ENCODE data around the gene PTF1A.
A peak's percentile ranks its signal among the peaks of the same experiment; 100 is the strongest.

The PTF1A gene

DNA sequence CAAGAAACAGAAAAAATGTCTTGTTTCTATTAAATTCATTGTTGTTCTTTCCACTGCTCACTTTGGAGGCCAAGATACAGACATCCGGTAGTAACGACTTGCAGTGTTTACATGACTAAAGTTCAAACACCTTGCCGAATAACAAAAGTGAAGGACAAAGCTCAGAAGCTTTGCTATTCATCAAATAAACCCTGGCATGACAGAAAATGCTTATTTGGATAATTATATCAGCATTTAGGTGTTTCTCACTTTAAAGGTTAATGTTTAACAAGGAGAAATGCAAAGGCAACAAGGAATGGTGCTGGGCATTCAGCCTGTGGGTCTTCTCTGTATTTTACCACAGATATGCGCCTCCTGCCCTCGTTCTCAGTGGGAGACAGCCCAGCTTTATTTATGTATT is 5.4 kb upstream of the PTF1A start:
- no peak for DNase-seq

DNA sequence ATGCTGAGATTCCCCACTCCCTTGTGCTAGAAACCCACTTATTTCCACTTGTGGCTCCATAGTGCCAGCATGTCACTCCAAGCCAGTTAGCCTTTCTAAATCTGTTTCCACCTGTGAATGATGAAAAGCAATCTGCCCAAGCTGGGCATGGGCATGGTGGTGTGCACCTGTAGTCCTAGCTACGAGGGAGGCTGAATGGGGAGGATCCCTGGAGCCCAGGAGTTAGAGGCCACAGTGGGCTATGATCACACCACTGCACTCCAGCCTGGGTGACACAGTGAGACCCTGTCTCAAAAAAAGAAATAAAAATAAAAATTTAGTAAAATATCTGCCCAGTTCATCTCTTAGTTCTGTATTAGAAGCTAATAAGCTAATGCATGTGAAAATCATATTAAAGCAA is 5.0 kb upstream of the PTF1A start:
- no peak for DNase-seq

DNA sequence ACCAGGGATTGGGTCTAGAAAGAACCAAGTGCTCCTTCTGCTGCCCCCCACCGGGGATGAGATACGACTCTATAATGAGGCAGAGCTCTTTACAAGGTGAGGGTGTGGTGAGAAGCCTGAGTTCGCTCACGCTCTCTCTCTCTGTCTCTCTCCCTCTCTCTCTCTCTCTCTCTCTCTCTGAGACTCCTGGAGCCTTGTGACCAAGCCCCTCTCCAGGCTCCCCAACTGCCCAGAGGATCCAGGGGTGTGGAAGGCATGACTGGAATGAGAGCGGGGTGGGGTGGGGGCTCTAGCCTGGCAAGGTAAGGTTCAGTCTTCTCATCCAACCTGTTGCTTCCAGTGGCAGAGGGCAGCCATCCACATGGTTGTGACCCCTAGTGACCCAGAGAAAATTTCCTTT is 3.1 kb upstream of the PTF1A start:
- DNase-seq, result no peak

DNA sequence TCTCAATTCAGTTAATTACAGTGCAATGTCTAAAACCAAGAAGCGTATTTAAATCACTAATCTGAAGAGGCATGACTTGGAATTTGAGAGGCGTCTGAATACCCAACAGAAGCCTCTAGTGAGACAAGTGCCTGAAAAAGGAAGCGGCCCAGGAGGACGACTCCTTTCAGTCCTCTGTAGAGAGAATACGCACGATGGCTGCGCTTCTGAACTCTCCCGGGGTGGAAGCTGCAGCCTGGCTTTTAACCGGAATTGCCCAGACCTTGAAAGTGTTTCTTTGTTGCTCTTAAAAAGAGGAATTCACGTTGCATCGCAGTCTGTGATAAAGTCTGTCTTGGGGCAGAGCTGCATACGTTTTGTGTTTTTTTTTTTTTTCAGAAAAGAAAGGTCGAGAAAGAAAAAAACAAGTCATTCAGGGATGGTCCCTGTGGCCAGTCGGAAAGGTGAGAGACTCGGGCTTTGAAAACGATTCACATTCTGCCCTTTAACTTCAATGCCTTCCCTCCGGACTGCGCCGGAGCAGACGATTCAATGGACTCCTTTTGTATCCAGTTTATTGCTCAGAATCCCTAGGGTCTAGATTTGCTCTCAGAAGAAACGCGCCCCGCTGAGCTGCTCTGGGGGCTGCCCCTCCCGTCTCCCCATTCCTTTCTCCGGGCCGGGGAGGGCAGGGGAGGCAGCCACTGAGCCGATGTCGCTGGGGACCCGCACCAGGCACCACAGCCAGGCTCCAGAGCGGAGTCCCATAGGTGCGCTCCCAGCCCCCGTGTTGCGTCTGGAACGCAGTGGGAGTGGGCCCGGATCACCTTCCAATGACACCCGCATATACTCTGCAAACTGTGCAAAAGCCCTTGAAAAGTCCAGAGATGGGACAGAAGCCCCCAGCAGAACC is 994 bp upstream of the PTF1A start:
- no peak for DNase-seq

DNA sequence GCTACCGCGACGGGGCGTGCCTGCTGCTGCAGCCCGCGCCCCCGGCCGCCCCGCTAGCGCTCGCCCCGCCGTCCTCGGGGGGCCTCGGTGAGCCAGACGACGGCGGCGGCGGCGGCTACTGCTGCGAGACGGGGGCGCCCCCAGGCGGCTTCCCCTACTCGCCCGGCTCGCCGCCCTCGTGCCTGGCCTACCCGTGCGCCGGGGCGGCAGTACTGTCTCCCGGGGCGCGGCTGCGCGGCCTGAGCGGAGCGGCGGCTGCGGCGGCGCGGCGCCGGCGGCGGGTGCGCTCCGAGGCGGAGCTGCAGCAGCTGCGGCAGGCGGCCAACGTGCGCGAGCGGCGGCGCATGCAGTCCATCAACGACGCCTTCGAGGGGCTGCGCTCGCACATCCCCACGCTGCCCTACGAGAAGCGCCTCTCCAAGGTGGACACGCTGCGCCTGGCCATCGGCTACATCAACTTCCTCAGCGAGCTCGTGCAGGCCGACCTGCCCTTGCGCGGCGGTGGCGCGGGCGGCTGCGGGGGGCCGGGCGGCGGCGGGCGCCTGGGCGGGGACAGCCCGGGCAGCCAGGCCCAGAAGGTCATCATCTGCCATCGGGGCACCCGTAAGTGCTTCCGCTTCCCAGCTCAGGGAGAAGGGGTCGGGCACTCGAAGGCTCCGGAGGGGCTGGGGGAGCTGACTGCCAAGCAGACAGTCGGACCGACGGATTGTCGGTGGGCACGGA is 761 bp downstream of the PTF1A start:
- DNase-seq, result no peak

DNA sequence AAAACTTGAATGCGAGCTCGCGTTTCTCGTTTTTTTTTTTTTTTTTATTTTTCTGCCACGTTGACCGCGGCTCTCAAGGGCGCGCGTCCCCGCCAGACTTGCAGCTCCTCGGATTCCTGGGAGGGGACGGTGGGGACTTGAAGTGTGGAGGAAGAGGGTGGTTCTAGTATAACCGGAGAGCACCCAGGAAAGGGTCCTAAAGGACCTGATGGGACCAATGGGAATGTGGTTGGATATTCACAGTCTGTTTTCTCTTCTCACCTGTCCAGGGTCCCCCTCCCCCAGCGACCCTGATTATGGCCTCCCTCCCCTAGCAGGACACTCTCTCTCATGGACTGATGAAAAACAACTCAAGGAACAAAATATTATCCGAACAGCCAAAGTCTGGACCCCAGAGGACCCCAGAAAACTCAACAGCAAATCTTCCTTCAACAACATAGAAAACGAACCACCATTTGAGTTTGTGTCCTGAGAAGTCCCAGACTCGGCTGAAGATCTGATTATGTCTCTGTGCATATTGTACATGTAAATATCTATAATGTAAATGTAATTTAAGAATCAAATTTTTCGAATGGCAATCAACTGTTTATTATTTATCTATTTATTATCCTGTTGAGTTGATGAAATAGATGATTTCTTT is 1.4 kb downstream of the PTF1A start:
- no peak for DNase-seq

DNA sequence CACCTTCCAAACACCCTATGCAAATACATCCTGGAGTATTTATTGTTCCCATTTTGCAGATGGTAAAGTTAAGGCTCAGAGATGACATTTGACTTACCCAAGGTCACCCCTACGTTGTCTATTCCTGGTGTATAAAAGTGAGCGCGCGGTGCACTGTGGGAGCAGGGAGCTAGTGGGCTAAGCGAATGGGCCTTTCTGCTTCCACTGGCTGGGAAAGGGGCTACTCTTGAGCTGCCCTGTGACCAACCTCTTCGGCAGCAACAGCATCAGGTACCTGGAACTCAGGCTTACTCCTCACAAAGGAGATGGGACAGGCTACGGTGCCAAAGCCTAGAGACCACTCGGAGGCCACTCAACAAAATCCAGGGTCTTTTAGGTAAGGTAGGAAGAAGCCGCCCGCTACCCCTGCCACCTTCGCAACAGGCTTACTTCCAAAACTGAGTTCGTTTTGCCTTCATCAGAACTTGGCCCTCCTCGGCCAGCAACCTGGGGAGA is 2.4 kb downstream of the PTF1A start:
- no peak for DNase-seq

DNA sequence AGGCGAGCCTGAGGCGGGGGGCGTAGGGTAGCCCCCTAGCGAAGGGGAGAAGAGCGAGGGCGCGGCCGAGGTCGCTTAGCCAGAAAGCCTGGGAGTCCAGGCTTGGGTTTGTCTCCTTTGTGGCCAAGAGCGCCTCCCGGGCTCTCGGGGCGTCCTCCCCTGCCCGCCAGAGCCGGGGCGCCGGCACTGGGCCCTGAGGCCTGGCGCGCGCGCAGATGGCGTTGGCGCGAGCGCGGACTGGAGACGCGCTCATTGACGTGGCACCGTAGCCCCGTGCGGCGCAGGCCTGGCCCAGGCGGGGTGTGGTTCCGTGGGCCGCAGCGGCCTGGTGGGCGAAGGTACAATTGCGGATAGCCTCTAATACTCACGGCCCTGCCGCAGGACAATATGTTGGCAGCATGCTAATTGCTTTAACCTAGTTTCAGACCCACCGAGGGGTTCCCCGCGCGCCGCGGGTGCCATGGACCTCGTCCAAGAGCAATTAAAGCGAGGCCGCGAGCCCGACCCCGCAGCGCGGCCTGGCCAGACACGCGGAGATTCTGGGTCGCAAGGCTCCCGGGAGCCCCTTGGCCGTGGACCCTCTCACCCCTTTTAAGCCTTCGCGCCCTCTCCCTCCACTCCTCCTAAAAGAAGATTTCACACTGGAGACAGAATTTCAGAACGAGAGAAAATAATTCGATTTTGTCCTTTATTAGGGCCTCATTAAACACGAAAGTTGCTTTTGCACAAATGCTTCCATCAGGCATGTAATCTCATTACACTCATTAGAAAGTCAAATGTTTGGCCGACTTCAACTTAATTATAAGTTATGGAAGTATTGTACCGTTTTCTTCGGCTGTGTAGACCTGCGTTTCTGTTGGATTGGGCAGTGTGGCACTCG is 3.1 kb downstream of the PTF1A start:
- DNase-seq, result no peak

DNA sequence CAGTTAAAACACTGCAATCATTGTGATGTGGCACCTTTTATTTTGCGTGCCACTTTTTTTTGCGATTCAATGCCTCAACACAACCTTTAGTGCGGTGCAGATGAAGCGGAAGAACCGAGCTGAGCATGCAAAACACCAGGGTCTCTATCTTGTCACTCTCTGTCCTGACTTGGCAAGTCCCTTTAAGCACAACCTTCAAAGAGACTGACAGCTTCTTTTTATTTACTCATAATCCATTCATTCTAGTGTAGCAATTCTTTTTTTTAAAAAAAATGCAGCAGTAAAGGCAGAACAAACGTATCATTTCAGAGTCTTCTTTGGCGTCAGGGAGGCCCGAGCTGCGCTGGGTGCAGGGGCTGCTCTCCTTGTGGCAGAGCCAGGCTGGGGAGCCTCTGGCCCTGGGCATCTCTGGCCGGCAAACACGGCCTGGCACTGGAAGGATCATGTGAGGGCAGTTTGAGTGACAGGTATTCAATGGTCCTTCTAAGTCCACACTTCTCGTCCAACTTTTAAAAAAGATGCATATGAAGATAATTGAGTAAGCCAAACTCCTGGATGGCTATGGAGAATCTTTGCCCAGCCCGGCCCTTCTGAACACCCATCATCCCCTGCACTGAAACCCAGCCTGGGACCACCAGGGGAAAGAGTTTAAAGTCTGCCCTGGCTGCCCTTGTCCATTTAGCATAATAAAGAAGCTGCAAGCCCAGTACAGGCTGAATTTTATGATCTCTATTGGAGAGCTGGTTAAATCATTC is 3.9 kb downstream of the PTF1A start:
- DNase-seq, result no peak

DNA sequence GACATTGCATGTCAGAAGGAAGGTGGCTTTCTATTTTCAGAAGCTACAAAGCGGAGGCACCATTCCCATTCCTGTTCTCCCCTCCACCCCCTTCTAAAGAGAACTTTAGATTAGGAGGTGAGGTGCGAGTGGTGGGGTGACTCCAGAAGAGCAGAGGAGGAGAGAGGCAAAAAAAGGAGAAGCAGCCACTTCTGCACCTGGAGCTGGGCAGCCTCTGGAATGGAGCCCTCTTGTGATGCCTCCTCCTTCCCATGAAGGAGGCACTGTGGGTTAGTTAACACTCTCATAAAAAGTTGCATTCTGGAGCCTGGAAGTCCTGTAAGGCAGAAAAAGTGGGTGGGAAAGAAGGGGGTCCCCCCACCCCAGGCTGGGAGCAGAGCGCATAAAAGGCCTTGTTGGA is 4.8 kb downstream of the PTF1A start:
- DNase-seq, result no peak

DNA sequence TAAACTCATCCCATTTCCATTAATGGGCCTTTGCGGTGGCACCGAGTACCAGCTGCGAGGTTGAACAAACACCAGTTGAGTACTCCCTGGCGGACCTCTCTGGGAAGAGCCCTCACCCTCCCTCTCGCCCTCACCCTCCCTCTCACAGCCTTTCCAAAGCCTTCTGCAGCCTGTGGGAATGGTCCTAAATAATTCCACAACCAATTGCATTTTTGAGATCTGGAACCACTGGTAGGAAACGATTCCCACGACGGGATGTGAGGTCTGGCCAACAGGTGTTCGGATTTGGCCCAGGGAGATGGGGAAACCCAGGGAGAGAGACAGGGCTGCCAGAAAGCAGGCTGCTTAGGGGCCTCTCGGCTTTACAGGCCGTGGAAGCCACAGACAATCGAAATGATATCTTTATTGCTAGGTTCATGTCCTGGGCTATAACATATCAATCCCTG is 5.3 kb downstream of the PTF1A start:
- DNase-seq, result no peak

DNA sequence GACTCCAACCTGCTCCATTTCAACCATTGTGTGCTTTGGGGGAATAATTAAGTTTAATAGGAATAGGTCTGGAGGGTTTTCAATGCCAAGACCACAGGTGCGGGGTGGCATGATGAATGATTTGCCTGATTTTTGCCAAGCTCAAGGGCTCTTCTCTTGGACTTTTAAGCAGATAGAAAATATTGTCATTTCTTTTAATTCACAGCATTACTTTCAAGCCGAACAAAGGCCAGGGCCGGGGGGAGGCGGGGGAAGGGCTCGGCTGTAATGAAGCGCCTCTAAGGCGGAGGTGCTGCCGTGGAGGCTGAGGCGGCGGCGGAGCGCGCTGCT is 6.5 kb downstream of the PTF1A start:
- DNase-seq, result no peak

DNA sequence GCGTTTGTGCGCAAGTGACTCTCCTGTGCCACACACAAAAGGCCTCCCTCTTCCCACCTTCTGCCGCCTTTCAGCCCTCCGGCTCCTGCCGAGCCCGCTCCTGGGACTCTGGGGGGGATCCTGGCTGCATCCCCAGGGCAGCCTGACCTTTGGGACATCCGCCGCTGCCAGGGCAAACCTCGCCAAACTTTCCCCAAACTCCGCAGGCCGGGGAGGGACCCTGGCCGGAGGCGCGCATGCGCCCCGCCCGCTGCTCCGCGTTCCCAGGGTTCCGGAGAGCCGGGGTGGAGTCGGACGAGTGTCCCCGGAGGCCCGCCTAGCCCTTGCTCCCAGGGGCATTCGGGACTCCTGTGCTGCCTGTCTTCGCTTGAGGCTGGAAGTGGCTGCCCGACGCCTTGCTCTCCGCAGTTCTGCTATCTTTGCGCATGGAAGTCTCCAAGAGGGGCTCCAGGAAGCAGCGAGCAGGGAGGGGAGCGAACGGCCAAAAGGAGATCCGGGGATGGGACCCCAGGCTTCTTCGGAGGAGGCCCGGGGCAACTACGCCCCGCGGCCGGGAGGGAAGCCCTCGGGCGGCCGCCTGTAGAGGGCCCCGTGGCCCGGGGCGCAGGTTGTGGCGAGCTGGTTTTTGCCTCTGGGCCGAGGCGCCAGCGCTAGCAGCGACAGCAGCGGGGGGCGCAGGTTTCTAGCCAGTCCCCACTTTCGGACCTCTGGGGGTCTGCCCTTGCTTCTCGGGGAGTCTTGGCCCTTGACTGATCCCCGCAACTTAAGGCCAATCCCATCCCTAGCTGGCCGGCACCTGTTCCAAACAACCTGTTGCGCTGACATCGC is 7.0 kb downstream of the PTF1A start:
- no peak for DNase-seq

DNA sequence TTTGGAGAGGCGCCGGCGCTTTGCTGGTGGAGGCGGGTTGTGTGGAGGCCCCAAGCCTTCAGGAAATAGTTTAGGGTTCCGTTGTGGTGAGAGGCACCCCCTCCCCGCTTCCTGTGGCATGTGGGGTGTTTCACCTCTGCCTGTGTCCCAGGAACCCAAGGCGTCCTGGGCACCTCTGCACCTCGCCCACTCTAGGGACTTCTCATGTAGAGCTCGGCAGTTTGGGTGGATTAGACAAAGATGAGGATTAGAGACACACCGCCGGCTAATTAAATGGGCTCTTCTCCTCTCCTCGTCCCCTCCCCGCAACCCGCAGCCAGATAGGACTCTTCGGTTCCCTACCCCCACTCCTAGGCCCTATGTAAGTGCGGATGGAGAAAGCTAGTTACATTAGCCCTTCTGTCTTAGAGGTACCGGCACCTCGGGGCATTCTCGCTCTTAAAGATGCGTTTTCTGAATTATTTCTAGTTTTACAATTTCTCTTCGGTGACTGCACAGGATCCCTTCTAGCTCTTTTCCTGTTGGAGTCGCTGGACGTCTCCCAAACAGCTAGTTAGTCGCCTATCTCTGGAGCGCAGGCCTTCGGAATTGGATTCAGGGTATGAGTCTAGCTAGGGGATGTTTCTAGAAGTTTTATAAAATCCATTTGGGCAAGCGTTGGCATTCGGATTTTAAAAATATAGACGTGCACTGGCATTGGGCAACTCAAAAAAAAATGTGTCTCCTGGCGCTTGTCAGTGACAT is 7.8 kb downstream of the PTF1A start:
- DNase-seq, result no peak

DNA sequence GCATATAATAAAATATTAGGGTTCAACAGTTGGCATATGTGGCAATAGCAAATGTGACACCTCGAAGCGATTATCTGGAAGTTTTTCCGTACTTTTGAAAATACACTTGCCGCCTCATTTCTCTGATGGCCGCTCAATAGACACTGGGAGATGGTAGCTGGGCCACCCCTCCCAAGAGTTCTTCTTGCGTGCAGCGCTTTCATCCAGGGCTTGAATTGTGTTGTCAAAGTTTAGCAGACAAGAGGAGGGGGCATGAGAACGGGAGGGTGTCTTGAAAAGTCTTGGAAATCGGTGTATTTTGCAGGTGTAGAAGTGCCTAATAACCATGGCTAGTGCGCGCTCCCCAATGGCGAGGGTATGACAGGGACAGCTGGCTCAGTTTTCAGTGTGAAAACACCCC is 8.5 kb downstream of the PTF1A start:
- no peak for DNase-seq

DNA sequence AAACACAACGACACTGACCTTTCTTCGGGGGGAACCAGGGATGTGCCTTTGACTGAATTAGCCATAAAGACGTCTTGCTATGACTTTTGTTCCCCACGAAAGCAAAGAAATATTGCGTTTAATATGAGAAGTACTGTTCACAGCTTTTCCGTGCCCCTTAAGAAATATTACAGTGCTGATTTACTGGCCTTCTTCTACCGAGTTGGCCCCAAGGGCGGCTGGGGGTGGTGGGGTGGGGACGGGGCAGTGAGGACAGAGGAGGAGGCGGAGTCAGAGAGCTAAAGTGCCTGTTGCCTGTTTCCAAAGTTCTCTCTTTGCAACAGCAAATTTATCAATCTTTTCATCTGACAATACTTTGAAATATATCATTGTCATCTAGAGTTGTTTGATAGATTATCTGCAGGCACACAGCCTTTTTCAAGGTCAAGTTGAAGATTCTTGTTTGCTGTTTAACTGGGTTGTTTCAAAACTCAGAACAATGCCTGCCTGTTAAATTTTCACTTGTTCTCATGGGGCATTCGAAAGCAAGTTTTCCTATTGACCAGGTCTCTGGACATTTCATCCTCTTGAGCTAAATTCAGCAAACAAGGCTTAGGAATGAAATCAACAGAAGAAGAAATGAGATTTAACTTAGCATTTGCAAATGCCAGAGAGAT is 9.0 kb downstream of the PTF1A start:
- no peak for DNase-seq

DNA sequence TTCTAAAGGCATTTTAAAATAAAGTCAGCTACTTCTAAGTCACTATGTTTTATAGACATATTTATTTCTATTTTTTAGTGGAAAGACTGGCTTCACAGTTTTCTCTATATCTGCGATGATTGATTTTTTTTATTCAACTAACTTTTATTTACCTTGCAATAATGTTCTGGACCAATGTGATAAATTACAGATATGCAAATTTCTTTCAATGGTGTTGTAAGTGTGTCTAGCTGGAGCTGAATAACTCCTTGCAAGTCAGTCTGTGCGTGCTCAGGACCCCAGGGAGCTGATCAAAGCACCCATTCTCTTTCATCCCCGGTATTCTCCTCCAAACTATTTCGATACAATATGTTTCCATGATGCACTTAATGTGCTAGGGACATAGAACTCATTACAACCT is 9.7 kb downstream of the PTF1A start:
- no peak for DNase-seq

DNA sequence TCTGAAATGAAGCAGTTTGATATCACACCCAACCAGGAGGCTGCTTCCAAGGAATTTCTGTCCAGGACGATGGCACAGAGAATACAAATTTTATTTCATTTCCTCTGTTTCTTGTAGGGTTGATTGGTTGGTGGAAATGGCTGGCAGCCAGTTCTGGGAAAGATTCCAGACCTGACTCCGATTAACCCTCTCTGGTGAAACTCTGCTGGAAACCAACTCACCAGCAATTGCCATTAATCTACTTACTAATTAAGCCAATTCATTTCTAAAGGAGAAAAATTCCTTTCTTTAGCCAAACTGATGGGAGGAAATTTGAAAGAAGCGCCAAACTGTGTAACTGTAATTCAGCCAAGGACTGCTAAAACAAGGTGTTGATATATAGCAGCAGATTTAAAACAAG is 10.7 kb downstream of the PTF1A start:
- peak in 1 of 51 donors; percentile 0 for DNase-seq

Data from hypothalamus (tissue), 51 donors.